ACC112 (cell line): Measurements from ENCODE around the gene SLC28A1.

Experiments used
- H2AFZ ChIP-seq: fragments of 200-600 bp; sonication (generic); one replicate; pipeline ENCODE4 v1.6.0; 2017; ENCODE audit warnings: antibody characterized with exemption, low read length; ENCODE audit not compliant: unreplicated experiment
- H3K27ac ChIP-seq: fragments of 200-600 bp; sonication (generic); 2 replicates; pipeline ENCODE4 v1.5.1; 2014; ENCODE audit warnings: low read depth, mild to moderate bottlenecking, antibody characterized with exemption, low read length, moderate library complexity
- H3K27me3 ChIP-seq: fragments of 200-600 bp; sonication (generic); 2 replicates; pipeline ENCODE4 v1.6.1; 2014; ENCODE audit warnings: mild to moderate bottlenecking, antibody characterized with exemption, low read length, moderate library complexity, mixed read lengths; ENCODE audit not compliant: insufficient read depth
- H3K36me3 ChIP-seq: fragments of 200-600 bp; sonication (generic); 2 replicates; pipeline ENCODE4 v1.6.1; 2016; ENCODE audit warnings: mild to moderate bottlenecking, antibody characterized with exemption, low read length, moderate library complexity, mixed read lengths; ENCODE audit not compliant: insufficient read depth
- H3K4me1 ChIP-seq: fragments of 200-600 bp; sonication (generic); one replicate; pipeline ENCODE4 v1.6.1; 2016; ENCODE audit warnings: low read length, mixed read lengths; ENCODE audit not compliant: insufficient read depth, unreplicated experiment, control insufficient read depth
- H3K4me3 ChIP-seq: fragments of 200-600 bp; sonication (generic); 2 replicates; pipeline ENCODE4 v1.5.1; 2014; ENCODE audit warnings: mild to moderate bottlenecking, low read depth, low read length
- H3K79me2 ChIP-seq: fragments of 200-600 bp; sonication (generic); one replicate; pipeline ENCODE4 v1.6.0; 2016; ENCODE audit warnings: low read length; ENCODE audit not compliant: control insufficient read depth, unreplicated experiment, insufficient read depth

Gene SLC28A1

GRCh38 chr15:84942456-84942855 is 58.0 kb downstream of the SLC28A1 start:
- Histone ChIP-seq H2AFZ (no peak overlapping the region), H3K4me1 (peaks cover 6% of the 10 kb centered on the region), H3K4me3 (no peak overlapping the region), H3K27ac (no peak overlapping the region), H3K27me3 (no peaks in the 10 kb centered on the region), H3K79me2 (no peaks in the 10 kb centered on the region), H3K36me3 (no peaks in the 10 kb centered on the region)

- Histone ChIP-seq H3K4me1 (peaks cover 24% of the 10 kb centered on the region), H3K27me3 (no peaks in the 10 kb centered on the region), H3K27ac (no peak overlapping the region), H3K79me2 (no peaks in the 10 kb centered on the region), H3K4me3 (no peak overlapping the region), H3K36me3 (no peaks in the 10 kb centered on the region), H2AFZ (no peak overlapping the region)
Measured at GRCh38 chr15:84944311-84944710, 59.8 kb downstream of the SLC28A1 start.

- no peaks in the 10 kb centered on the region for H3K27me3 ChIP-seq
- peaks cover 24% of the 10 kb centered on the region for H3K4me1 ChIP-seq
- H3K79me2 ChIP-seq: no peaks in the 10 kb centered on the region
- H3K4me3 ChIP-seq: no peak overlapping the region
- H3K36me3 ChIP-seq: no peaks in the 10 kb centered on the region
- no peak overlapping the region for H2AFZ ChIP-seq
- H3K27ac ChIP-seq: no peak overlapping the region
Measured at GRCh38 chr15:84944861-84945260, 60.4 kb downstream of the SLC28A1 start.

GRCh38 chr15:84946772-84947489 is 62.5 kb downstream of the SLC28A1 start:
- H3K79me2 ChIP-seq: no peaks in the 10 kb centered on the region
- no peak overlapping the region for H2AFZ ChIP-seq
- H3K27ac ChIP-seq: 0 out of 2 replicates have a peak overlapping the region, but pooled peaks have one; percentile 0
- no peak overlapping the region for H3K4me3 ChIP-seq
- H3K27me3 ChIP-seq: no peaks in the 10 kb centered on the region
- H3K4me1 ChIP-seq: peaks cover 24% of the 10 kb centered on the region
- H3K36me3 ChIP-seq: no peaks in the 10 kb centered on the region

- H2AFZ ChIP-seq: no peak overlapping the region
- no peak overlapping the region; the same call in 1 of the 2 replicates for H3K4me3 ChIP-seq
- H3K27ac ChIP-seq: peak overlapping the region; percentile 87
- H3K27me3 ChIP-seq: no peaks in the 10 kb centered on the region
- no peaks in the 10 kb centered on the region for H3K79me2 ChIP-seq
- no peaks in the 10 kb centered on the region for H3K36me3 ChIP-seq
- H3K4me1 ChIP-seq: peaks cover 24% of the 10 kb centered on the region
Measured at GRCh38 chr15:84947947-84948830, 63.7 kb downstream of the SLC28A1 start.

GRCh38 chr15:84949043-84949442 is 64.6 kb downstream of the SLC28A1 start:
- no peaks in the 10 kb centered on the region for H3K27me3 ChIP-seq
- H2AFZ ChIP-seq: no peak overlapping the region
- H3K36me3 ChIP-seq: no peaks in the 10 kb centered on the region
- no peaks in the 10 kb centered on the region for H3K79me2 ChIP-seq
- H3K4me1 ChIP-seq: peaks cover 24% of the 10 kb centered on the region
- H3K27ac ChIP-seq: peak overlapping the region; percentile 87
- H3K4me3 ChIP-seq: no peak overlapping the region; the same call in 1 of the 2 replicates

GRCh38 chr15:84949845-84950569 is 65.5 kb downstream of the SLC28A1 start:
- Histone ChIP-seq H2AFZ (no peak overlapping the region), H3K4me3 (no peak overlapping the region), H3K4me1 (peaks cover 24% of the 10 kb centered on the region), H3K79me2 (no peaks in the 10 kb centered on the region), H3K27ac (no peak overlapping the region), H3K36me3 (no peaks in the 10 kb centered on the region), H3K27me3 (no peaks in the 10 kb centered on the region)

GRCh38 chr15:84950570-84951111 is 66.2 kb downstream of the SLC28A1 start:
- Histone ChIP-seq H3K4me3 (no peak overlapping the region), H2AFZ (no peak overlapping the region), H3K27ac (no peak overlapping the region), H3K79me2 (no peaks in the 10 kb centered on the region), H3K36me3 (no peaks in the 10 kb centered on the region), H3K27me3 (no peaks in the 10 kb centered on the region), H3K4me1 (peaks cover 27% of the 10 kb centered on the region)

GRCh38 chr15:84951736-84952135 is 67.3 kb downstream of the SLC28A1 start:
- Histone ChIP-seq H3K4me3 (no peak overlapping the region), H3K27me3 (no peaks in the 10 kb centered on the region), H3K79me2 (no peaks in the 10 kb centered on the region), H3K36me3 (no peaks in the 10 kb centered on the region), H3K4me1 (peaks cover 29% of the 10 kb centered on the region), H3K27ac (no peak overlapping the region), H2AFZ (no peak overlapping the region)

GRCh38 chr15:84953136-84953535 is 68.7 kb downstream of the SLC28A1 start:
- Histone ChIP-seq H3K4me1 (peaks cover 16% of the 10 kb centered on the region), H3K27me3 (no peaks in the 10 kb centered on the region), H2AFZ (no peak overlapping the region), H3K36me3 (no peaks in the 10 kb centered on the region), H3K79me2 (no peaks in the 10 kb centered on the region), H3K27ac (no peak overlapping the region), H3K4me3 (no peak overlapping the region)
